ENCODE data around the gene LYPLA2.

Gene LYPLA2

DNA sequence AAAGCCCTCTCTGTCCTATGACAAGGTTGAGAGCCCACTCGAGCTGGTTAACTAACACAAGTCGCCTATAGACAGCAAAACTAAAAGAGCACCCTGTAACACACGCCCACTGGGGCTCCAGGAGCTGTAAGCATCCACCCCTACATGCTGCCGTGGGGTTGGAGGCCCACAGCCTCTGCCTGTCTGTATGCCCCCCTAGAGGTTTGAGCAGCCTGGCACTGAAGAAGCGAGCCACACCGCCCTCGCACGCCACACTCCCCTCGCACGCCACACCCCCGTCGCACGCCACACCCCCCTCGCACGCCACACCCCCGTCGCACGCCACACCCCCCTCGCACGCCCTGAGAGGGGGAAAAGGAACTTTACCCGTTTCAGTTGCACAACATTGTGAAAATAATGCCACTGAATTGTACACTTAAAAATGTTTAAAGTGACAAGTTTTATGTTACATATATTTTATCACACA, 47.5 kb downstream of the LYPLA2 start:
- peak; percentile 67 for DNase-seq

DNA sequence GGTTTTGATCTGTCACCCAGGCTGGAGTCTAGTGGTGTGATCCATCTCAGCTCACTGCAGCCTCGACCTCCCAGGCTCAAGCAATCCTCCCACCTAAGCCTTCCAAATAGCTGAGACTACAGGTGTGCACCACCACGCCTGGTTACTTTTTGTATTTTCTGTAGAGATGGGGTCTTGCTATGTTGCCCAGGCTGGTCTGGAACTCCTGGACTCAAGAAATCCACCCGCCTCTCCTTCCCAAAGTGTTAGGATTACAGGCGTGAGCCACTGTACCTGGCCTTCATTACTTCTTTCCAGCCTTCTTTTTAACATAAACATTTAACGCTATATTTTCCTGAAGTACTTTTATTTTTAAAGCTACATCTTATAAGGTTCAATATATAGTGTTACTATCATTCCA, 52.7 kb downstream of the LYPLA2 start:
- DNase-seq: no peak

Data from NCI-H69 (cell line).